ENCODE results near the gene ZSWIM4.

ZSWIM4 gene

DNA sequence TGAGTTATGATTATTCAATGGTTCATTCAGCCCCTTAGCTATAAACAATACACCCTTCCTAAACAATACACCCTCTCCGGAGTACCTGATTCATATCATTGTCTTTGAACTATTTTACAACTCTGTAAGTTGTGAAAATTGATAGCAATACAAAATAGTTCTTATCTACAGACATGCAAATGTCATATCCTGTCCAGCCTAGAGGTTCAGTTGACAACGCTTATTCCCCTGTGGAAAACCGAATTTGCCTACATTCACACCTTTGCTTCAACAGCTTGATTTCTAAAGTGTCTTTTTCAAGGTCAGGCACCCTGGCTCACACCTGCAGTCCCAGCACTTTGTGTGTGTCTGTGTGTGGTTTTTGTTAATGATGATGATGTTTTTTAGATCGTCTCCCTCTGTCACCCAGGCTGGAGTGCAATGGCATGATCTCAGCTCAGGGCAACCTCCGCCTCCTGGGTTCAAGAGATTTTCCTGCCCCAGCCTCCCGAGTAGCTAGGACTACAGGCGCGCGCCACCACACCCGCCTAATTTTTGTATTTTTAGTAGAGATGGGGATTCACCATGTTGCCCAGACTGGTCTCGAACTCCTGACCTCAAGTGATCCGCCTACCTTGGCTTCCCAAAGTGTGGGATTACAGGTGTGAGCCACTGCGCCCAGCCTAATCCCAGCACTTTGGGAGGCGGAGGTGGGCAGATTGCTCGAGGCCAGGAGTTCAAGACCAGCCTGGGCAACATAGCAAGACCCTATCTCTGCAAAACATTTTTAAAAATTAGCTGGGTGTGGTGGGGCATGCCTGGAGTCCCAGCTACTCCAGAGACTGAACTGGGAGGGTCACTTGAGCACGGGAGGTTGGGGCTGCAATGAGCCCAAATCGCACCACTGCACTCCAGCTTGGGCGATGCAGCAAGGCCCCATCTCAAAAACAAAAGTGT is 11.4 kb upstream of the ZSWIM4 start:
- Histone ChIP-seq H3K79me2 (ENCODE audit: control insufficient read depth, low read length) (no peaks in the 10 kb centered on the region), H4K20me1 (ENCODE audit: control insufficient read depth, insufficient read depth, low read depth, low read length) (no peaks in the 10 kb centered on the region), H3K36me3 (ENCODE audit: control insufficient read depth, low read length) (peaks cover 7% of the 10 kb centered on the region), H3K4me2 (ENCODE audit: low read length) (peak overlapping the region; percentile 68), H3K9me3 (ENCODE audit: control insufficient read depth, insufficient read depth, low read length) (no peaks in the 10 kb centered on the region), H3K9me2 (replicated peaks; ENCODE audit: control insufficient read depth, low read length) (no peaks in the 10 kb centered on the region), H3K4me1 (ENCODE audit: control insufficient read depth, low read length) (peaks cover 68% of the 10 kb centered on the region), H3K27ac (ENCODE audit: low read depth, low read length) (peak overlapping the region; percentile 93), H3K27me3 (ENCODE audit: control insufficient read depth, low read length) (no peaks in the 10 kb centered on the region), H3F3A (ENCODE audit: control insufficient read depth, insufficient read depth) (peaks cover 37% of the 10 kb centered on the region), H3K4me3 (ENCODE audit: low read length) (peak overlapping the region; percentile 47)
- TF ChIP-seq, protein P1, sequence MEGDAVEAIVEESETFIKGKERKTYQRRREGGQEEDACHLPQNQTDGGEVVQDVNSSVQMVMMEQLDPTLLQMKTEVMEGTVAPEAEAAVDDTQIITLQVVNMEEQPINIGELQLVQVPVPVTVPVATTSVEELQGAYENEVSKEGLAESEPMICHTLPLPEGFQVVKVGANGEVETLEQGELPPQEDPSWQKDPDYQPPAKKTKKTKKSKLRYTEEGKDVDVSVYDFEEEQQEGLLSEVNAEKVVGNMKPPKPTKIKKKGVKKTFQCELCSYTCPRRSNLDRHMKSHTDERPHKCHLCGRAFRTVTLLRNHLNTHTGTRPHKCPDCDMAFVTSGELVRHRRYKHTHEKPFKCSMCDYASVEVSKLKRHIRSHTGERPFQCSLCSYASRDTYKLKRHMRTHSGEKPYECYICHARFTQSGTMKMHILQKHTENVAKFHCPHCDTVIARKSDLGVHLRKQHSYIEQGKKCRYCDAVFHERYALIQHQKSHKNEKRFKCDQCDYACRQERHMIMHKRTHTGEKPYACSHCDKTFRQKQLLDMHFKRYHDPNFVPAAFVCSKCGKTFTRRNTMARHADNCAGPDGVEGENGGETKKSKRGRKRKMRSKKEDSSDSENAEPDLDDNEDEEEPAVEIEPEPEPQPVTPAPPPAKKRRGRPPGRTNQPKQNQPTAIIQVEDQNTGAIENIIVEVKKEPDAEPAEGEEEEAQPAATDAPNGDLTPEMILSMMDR (IDR thresholded peaks at IDR 0.05; ENCODE audit: low read depth, low read length, poor library complexity, severe bottlenecking) = no peak
- TF ChIP-seq EZH2phosphoT487 (IDR thresholded peaks at IDR 0.05; ENCODE audit: borderline replicate concordance, low read length) = no peak

- H3K79me2 ChIP-seq (ENCODE audit: control insufficient read depth, low read length) = no peaks in the 10 kb centered on the region
- H3K27ac ChIP-seq (ENCODE audit: low read depth, low read length) = peak overlapping the region; percentile 93
- no peaks in the 10 kb centered on the region for H3K9me2 ChIP-seq (replicated peaks; ENCODE audit: control insufficient read depth, low read length)
- H3K36me3 ChIP-seq (ENCODE audit: control insufficient read depth, low read length) = no peaks in the 10 kb centered on the region; the same call in 1 of the 2 replicates
- H3K4me3 ChIP-seq (ENCODE audit: low read length) = peak overlapping the region; percentile 47; the same call in 1 of the 2 replicates
- peaks cover 45% of the 10 kb centered on the region for H3F3A ChIP-seq (ENCODE audit: control insufficient read depth, insufficient read depth)
- H3K4me2 ChIP-seq (ENCODE audit: low read length) = peak overlapping the region; percentile 68
- peaks cover 78% of the 10 kb centered on the region for H3K4me1 ChIP-seq (ENCODE audit: control insufficient read depth, low read length)
- no peaks in the 10 kb centered on the region for H3K27me3 ChIP-seq (ENCODE audit: control insufficient read depth, low read length)
- TF ChIP-seq, protein P1 (IDR thresholded peaks at IDR 0.05; ENCODE audit: low read depth, low read length, poor library complexity, severe bottlenecking) = peak; percentile 67
- TF ChIP-seq EZH2phosphoT487 (IDR thresholded peaks at IDR 0.05; ENCODE audit: borderline replicate concordance, low read length) = no peak
- H3K9me3 ChIP-seq (ENCODE audit: control insufficient read depth, insufficient read depth, low read length) = no peaks in the 10 kb centered on the region
- H4K20me1 ChIP-seq (ENCODE audit: control insufficient read depth, insufficient read depth, low read depth, low read length) = no peaks in the 10 kb centered on the region
These were observed 10.4 kb upstream of the ZSWIM4 start for GRCh38 chr19:13784731-13785452.

DNA sequence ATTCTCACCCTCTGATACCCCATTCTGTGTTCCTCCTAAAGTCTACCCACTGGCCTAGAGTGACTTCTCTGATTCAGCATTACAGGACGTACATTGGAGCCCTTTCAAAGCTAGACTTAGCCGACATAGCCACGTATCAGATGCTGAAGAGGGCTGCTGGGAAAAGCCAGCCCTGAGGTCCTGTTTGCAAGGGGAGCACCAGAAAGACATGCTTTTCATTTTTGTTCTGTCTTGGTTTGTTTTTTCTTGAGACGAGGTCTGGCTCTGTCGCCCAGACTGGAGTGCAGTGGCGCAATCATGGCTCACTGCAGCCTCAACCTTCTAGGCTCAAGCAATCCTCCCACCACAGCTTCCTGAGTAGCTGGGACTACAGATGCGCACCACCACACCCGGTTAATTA is 6.3 kb upstream of the ZSWIM4 start:
- Histone ChIP-seq H3K4me1 (ENCODE audit: control insufficient read depth, low read length) (peaks cover 73% of the 10 kb centered on the region), H3K4me3 (ENCODE audit: low read length) (peak overlapping the region; percentile 28), H3K9me2 (replicated peaks; ENCODE audit: control insufficient read depth, low read length) (no peaks in the 10 kb centered on the region), H3F3A (ENCODE audit: control insufficient read depth, insufficient read depth) (peaks cover 32% of the 10 kb centered on the region), H3K4me2 (ENCODE audit: low read length) (peak overlapping the region; percentile 69), H4K20me1 (ENCODE audit: control insufficient read depth, insufficient read depth, low read depth, low read length) (no peaks in the 10 kb centered on the region), H3K9me3 (ENCODE audit: control insufficient read depth, insufficient read depth, low read length) (no peaks in the 10 kb centered on the region), H3K27me3 (ENCODE audit: control insufficient read depth, low read length) (no peaks in the 10 kb centered on the region), H3K36me3 (ENCODE audit: control insufficient read depth, low read length) (no peaks in the 10 kb centered on the region), H3K79me2 (ENCODE audit: control insufficient read depth, low read length) (no peaks in the 10 kb centered on the region), H3K27ac (ENCODE audit: low read depth, low read length) (peak overlapping the region; percentile 76)
- TF ChIP-seq EZH2phosphoT487 (IDR thresholded peaks at IDR 0.05; ENCODE audit: borderline replicate concordance, low read length) = no peak
- TF ChIP-seq, protein P1 (IDR thresholded peaks at IDR 0.05; ENCODE audit: low read depth, low read length, poor library complexity, severe bottlenecking) = no peak
